ENCODE data around the gene ABLIM2. TPM values are rescaled to one million over a fixed set of nuclear protein-coding genes. Genes with fewer than 3 reads are reported as not detected.

Gene ABLIM2
- total RNA-seq, 2 experiments from 2014 or later = 0.76 TPM; not detected in 1

GRCh38 chr4:8150152-8151090, 8.2 kb downstream of the ABLIM2 start:
- Histone ChIP-seq H3K4me1 (ENCODE audit: insufficient read depth, low read length, poor library complexity, severe bottlenecking) (no peaks in the 10 kb centered on the region), H3K4me2 (ENCODE audit: low read length) (no peak overlapping the region), H3K4me3 (ENCODE audit: low read depth, low read length, poor library complexity, severe bottlenecking) (no peak overlapping the region), H3K36me3 (ENCODE audit: insufficient read depth, low read length) (no peaks in the 10 kb centered on the region), H2AFZ (ENCODE audit: low read length) (no peak overlapping the region), H3K79me2 (ENCODE audit: insufficient read depth, low read depth, low read length) (no peaks in the 10 kb centered on the region), H3K9me3 (ENCODE audit: low read length) (no peaks in the 10 kb centered on the region), H3K27ac (ENCODE audit: low read depth, low read length, poor library complexity, severe bottlenecking) (no peak overlapping the region), H4K20me1 (ENCODE audit: insufficient read depth, low read length) (no peaks in the 10 kb centered on the region), H3K9me2 (ENCODE audit: insufficient read depth, low read length) (no peaks in the 10 kb centered on the region)
- no peak for TF ChIP-seq CTCF (conservative IDR thresholded peaks at IDR 0.05; ENCODE audit: low read length)
- no peak for TF ChIP-seq EZH2phosphoT487 (IDR thresholded peaks at IDR 0.05; ENCODE audit: borderline replicate concordance, low read depth, low read length)
- no TSS peak for BruUV-seq (replicated peaks)
- no peak for DNase-seq (ENCODE audit: low spot score)
- CTCF ChIA-PET (ENCODE audit: unreplicated experiment) = interaction anchor here (0.5 kb wide), 1 partner anchor 17 kb away, joined by 4 read pairs; no protein-coding TSS in a partner anchor
- intact Hi-C loops (cut with micrococcal nuclease; ENCODE audit: unreplicated experiment) = no loop called here
- POLR2A ChIA-PET = interaction anchor here (0.8 kb wide), 1 partner anchor 47 kb away, joined by 3 read pairs; no protein-coding TSS in a partner anchor

GRCh38 chr4:8149664-8150063, 8.9 kb downstream of the ABLIM2 start:
- intact Hi-C loops (cut with micrococcal nuclease; ENCODE audit: unreplicated experiment) = no loop called here

More at GRCh38 chr4:8149664-8150063, 8.9 kb downstream of the ABLIM2 start:
- Histone ChIP-seq H3K4me3 (ENCODE audit: low read depth, low read length, poor library complexity, severe bottlenecking) (no peak overlapping the region), H4K20me1 (ENCODE audit: insufficient read depth, low read length) (no peaks in the 10 kb centered on the region), H3K4me1 (ENCODE audit: insufficient read depth, low read length, poor library complexity, severe bottlenecking) (no peaks in the 10 kb centered on the region), H2AFZ (ENCODE audit: low read length) (no peak overlapping the region), H3K36me3 (ENCODE audit: insufficient read depth, low read length) (no peaks in the 10 kb centered on the region), H3K4me2 (ENCODE audit: low read length) (no peak overlapping the region), H3K79me2 (ENCODE audit: insufficient read depth, low read depth, low read length) (no peaks in the 10 kb centered on the region), H3K27ac (ENCODE audit: low read depth, low read length, poor library complexity, severe bottlenecking) (no peak overlapping the region), H3K9me3 (ENCODE audit: low read length) (no peaks in the 10 kb centered on the region), H3K9me2 (ENCODE audit: insufficient read depth, low read length) (no peaks in the 10 kb centered on the region)
- no TSS peak for BruUV-seq (replicated peaks)
- no peak for TF ChIP-seq EZH2phosphoT487 (IDR thresholded peaks at IDR 0.05; ENCODE audit: borderline replicate concordance, low read depth, low read length)
- no peak for TF ChIP-seq CTCF (conservative IDR thresholded peaks at IDR 0.05; ENCODE audit: low read length)
- CTCF ChIA-PET (ENCODE audit: unreplicated experiment) = no interaction called here
- no peak for DNase-seq (ENCODE audit: low spot score)
- POLR2A ChIA-PET = no interaction called here
